ENCODE measurements around the gene IPO13.

The IPO13 gene

GRCh38 chr1:43993206-43993914 lies 46.6 kb downstream of the IPO13 start:
- Histone ChIP-seq H3K4me1 (ENCODE audit: control insufficient read depth in 1 of 2, insufficient read depth in 2 of 2, low read length in 2 of 2) (peaks cover 0 to 16% of the 10 kb centered on the region in 2 donors), H3K27ac (ENCODE audit: low read length) (no peak overlapping the region), H3K9me3 (ENCODE audit: control insufficient read depth in 1 of 2, low read length in 2 of 2) (no peaks in the 10 kb centered on the region), H3K4me3 (ENCODE audit: low read depth in 1 of 2, low read length in 2 of 2) (no peak overlapping the region), H3K27me3 (ENCODE audit: low read depth, low read length) (no peaks in the 10 kb centered on the region), H3K36me3 (ENCODE audit: control insufficient read depth in 1 of 2, insufficient read depth in 2 of 2, low read length in 2 of 2) (no peaks in the 10 kb centered on the region)

- Histone ChIP-seq H3K27ac (ENCODE audit: low read length) (no peak overlapping the region), H3K4me1 (ENCODE audit: control insufficient read depth in 1 of 2, insufficient read depth in 2 of 2, low read length in 2 of 2) (peaks cover 0 to 16% of the 10 kb centered on the region in 2 donors), H3K4me3 (ENCODE audit: low read depth in 1 of 2, low read length in 2 of 2) (no peak overlapping the region), H3K9me3 (ENCODE audit: control insufficient read depth in 1 of 2, low read length in 2 of 2) (no peaks in the 10 kb centered on the region), H3K27me3 (ENCODE audit: low read depth, low read length) (no peaks in the 10 kb centered on the region), H3K36me3 (ENCODE audit: control insufficient read depth in 1 of 2, insufficient read depth in 2 of 2, low read length in 2 of 2) (no peaks in the 10 kb centered on the region)
Observed at GRCh38 chr1:43994071-43994470, 47.3 kb downstream of the IPO13 start.

- Histone ChIP-seq H3K27ac (ENCODE audit: low read length) (no peak overlapping the region), H3K4me3 (ENCODE audit: low read depth in 1 of 2, low read length in 2 of 2) (no peak overlapping the region), H3K4me1 (ENCODE audit: control insufficient read depth in 1 of 2, insufficient read depth in 2 of 2, low read length in 2 of 2) (peaks cover 0 to 16% of the 10 kb centered on the region in 2 donors), H3K9me3 (ENCODE audit: control insufficient read depth in 1 of 2, low read length in 2 of 2) (no peaks in the 10 kb centered on the region), H3K36me3 (ENCODE audit: control insufficient read depth in 1 of 2, insufficient read depth in 2 of 2, low read length in 2 of 2) (no peaks in the 10 kb centered on the region), H3K27me3 (ENCODE audit: low read depth, low read length) (no peaks in the 10 kb centered on the region)
Observed at GRCh38 chr1:43994794-43995790, 48.3 kb downstream of the IPO13 start.

GRCh38 chr1:43995984-43996732 lies 49.4 kb downstream of the IPO13 start:
- no peaks in the 10 kb centered on the region for H3K9me3 ChIP-seq (ENCODE audit: control insufficient read depth in 1 of 2, low read length in 2 of 2)
- no peak overlapping the region for H3K27ac ChIP-seq (ENCODE audit: low read length)
- H3K27me3 ChIP-seq (ENCODE audit: low read depth, low read length) = no peaks in the 10 kb centered on the region
- no peak overlapping the region for H3K4me3 ChIP-seq (ENCODE audit: low read depth in 1 of 2, low read length in 2 of 2)
- peaks cover 0 to 5% of the 10 kb centered on the region in 2 donors for H3K36me3 ChIP-seq (ENCODE audit: control insufficient read depth in 1 of 2, insufficient read depth in 2 of 2, low read length in 2 of 2)
- H3K4me1 ChIP-seq (ENCODE audit: control insufficient read depth in 1 of 2, insufficient read depth in 2 of 2, low read length in 2 of 2) = peaks cover 0 to 9% of the 10 kb centered on the region in 2 donors

GRCh38 chr1:43996733-43997115 lies 50.0 kb downstream of the IPO13 start:
- Histone ChIP-seq H3K27me3 (ENCODE audit: low read depth, low read length) (no peaks in the 10 kb centered on the region), H3K36me3 (ENCODE audit: control insufficient read depth in 1 of 2, insufficient read depth in 2 of 2, low read length in 2 of 2) (peaks cover 0 to 5% of the 10 kb centered on the region in 2 donors), H3K4me3 (ENCODE audit: low read depth in 1 of 2, low read length in 2 of 2) (no peak overlapping the region), H3K4me1 (ENCODE audit: control insufficient read depth in 1 of 2, insufficient read depth in 2 of 2, low read length in 2 of 2) (peaks cover 0 to 8% of the 10 kb centered on the region in 2 donors), H3K27ac (ENCODE audit: low read length) (no peak overlapping the region), H3K9me3 (ENCODE audit: control insufficient read depth in 1 of 2, low read length in 2 of 2) (no peaks in the 10 kb centered on the region)

- H3K9me3 ChIP-seq (ENCODE audit: control insufficient read depth in 1 of 2, low read length in 2 of 2) = no peaks in the 10 kb centered on the region
- no peak overlapping the region for H3K4me3 ChIP-seq (ENCODE audit: low read depth in 1 of 2, low read length in 2 of 2)
- no peaks in the 10 kb centered on the region for H3K27me3 ChIP-seq (ENCODE audit: low read depth, low read length)
- H3K4me1 ChIP-seq (ENCODE audit: control insufficient read depth in 1 of 2, insufficient read depth in 2 of 2, low read length in 2 of 2) = peaks cover 0 to 8% of the 10 kb centered on the region in 2 donors
- H3K27ac ChIP-seq (ENCODE audit: low read length) = no peak overlapping the region
- peaks cover 0 to 10% of the 10 kb centered on the region in 2 donors for H3K36me3 ChIP-seq (ENCODE audit: control insufficient read depth in 1 of 2, insufficient read depth in 2 of 2, low read length in 2 of 2)
Observed at GRCh38 chr1:43997295-43997999, 50.7 kb downstream of the IPO13 start.

- Histone ChIP-seq H3K4me3 (ENCODE audit: low read depth in 1 of 2, low read length in 2 of 2) (no peak overlapping the region), H3K9me3 (ENCODE audit: control insufficient read depth in 1 of 2, low read length in 2 of 2) (no peaks in the 10 kb centered on the region), H3K36me3 (ENCODE audit: control insufficient read depth in 1 of 2, insufficient read depth in 2 of 2, low read length in 2 of 2) (peaks cover 0 to 13% of the 10 kb centered on the region in 2 donors), H3K27ac (ENCODE audit: low read length) (no peak overlapping the region), H3K4me1 (ENCODE audit: control insufficient read depth in 1 of 2, insufficient read depth in 2 of 2, low read length in 2 of 2) (peaks cover 0 to 8% of the 10 kb centered on the region in 2 donors), H3K27me3 (ENCODE audit: low read depth, low read length) (no peaks in the 10 kb centered on the region)
Observed at GRCh38 chr1:43998000-43998378, 51.2 kb downstream of the IPO13 start.

GRCh38 chr1:43999455-43999854 lies 52.7 kb downstream of the IPO13 start:
- Histone ChIP-seq H3K27ac (ENCODE audit: low read length) (no peak overlapping the region), H3K4me1 (ENCODE audit: control insufficient read depth in 1 of 2, insufficient read depth in 2 of 2, low read length in 2 of 2) (peaks cover 0 to 8% of the 10 kb centered on the region in 2 donors), H3K4me3 (ENCODE audit: low read depth in 1 of 2, low read length in 2 of 2) (no peak overlapping the region), H3K27me3 (ENCODE audit: low read depth, low read length) (no peaks in the 10 kb centered on the region), H3K9me3 (ENCODE audit: control insufficient read depth in 1 of 2, low read length in 2 of 2) (no peaks in the 10 kb centered on the region), H3K36me3 (ENCODE audit: control insufficient read depth in 1 of 2, insufficient read depth in 2 of 2, low read length in 2 of 2) (peaks cover 0 to 14% of the 10 kb centered on the region in 2 donors)

GRCh38 chr1:44000122-44000665 lies 53.4 kb downstream of the IPO13 start:
- no peak overlapping the region for H3K4me3 ChIP-seq (ENCODE audit: low read depth in 1 of 2, low read length in 2 of 2)
- peaks cover 0 to 14% of the 10 kb centered on the region in 2 donors for H3K36me3 ChIP-seq (ENCODE audit: control insufficient read depth in 1 of 2, insufficient read depth in 2 of 2, low read length in 2 of 2)
- peaks cover 0 to 8% of the 10 kb centered on the region in 2 donors for H3K4me1 ChIP-seq (ENCODE audit: control insufficient read depth in 1 of 2, insufficient read depth in 2 of 2, low read length in 2 of 2)
- H3K9me3 ChIP-seq (ENCODE audit: control insufficient read depth in 1 of 2, low read length in 2 of 2) = no peaks in the 10 kb centered on the region
- H3K27me3 ChIP-seq (ENCODE audit: low read depth, low read length) = no peaks in the 10 kb centered on the region
- no peak overlapping the region for H3K27ac ChIP-seq (ENCODE audit: low read length)

- Histone ChIP-seq H3K9me3 (ENCODE audit: control insufficient read depth in 1 of 2, low read length in 2 of 2) (no peaks in the 10 kb centered on the region), H3K4me1 (ENCODE audit: control insufficient read depth in 1 of 2, insufficient read depth in 2 of 2, low read length in 2 of 2) (peaks cover 0 to 1% of the 10 kb centered on the region in 2 donors), H3K4me3 (ENCODE audit: low read depth in 1 of 2, low read length in 2 of 2) (no peak overlapping the region), H3K27me3 (ENCODE audit: low read depth, low read length) (no peaks in the 10 kb centered on the region), H3K36me3 (ENCODE audit: control insufficient read depth in 1 of 2, insufficient read depth in 2 of 2, low read length in 2 of 2) (peaks cover 0 to 14% of the 10 kb centered on the region in 2 donors), H3K27ac (ENCODE audit: low read length) (no peak overlapping the region)
Observed at GRCh38 chr1:44002165-44002564, 55.4 kb downstream of the IPO13 start.
